ENCODE results near the gene TXLNB.
A peak's percentile ranks its signal among the peaks of the same experiment; 100 is the strongest.
"Not testable (repeated sequence)": the region's sequence is repeated elsewhere in the genome, so short reads cannot be mapped to it uniquely, and the experiment has no call there.

TXLNB gene

DNA sequence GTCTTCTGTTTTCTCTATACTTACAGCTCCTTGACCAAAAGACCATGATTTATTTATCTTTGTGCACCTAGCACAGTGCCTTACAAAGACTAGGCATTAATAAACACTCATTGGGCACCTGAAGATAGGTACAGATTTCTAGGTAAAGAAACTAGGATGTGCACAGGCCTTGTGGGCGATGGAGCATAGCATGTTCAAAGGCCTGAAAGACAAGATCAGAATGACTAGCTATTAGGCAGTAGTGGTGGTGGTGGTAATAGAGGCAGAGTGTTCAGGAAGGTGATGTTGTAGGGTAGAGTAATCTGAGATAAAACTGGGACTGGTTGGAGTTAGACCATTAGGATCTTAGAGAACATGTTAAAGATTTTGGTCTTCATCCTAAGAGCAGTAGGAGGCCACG, 3.9 kb downstream of the TXLNB start:
- Histone ChIP-seq H3K4me1 (ENCODE audit: control insufficient read depth in 1 of 2, insufficient read depth in 2 of 2, low read length in 2 of 2) (peaks cover 7 to 8% of the 10 kb centered on the region in 2 donors), H3K9me3 (ENCODE audit: control insufficient read depth in 1 of 2, low read length in 2 of 2) (no peaks in the 10 kb centered on the region), H3K36me3 (ENCODE audit: control insufficient read depth in 1 of 2, insufficient read depth in 2 of 2, low read length in 2 of 2) (peaks cover 0 to 3% of the 10 kb centered on the region in 2 donors), H3K27me3 (ENCODE audit: low read depth, low read length) (no peaks in the 10 kb centered on the region), H3K4me3 (ENCODE audit: low read depth in 1 of 2, low read length in 2 of 2) (no peak overlapping the region), H3K27ac (ENCODE audit: low read length) (no peak overlapping the region)

- not testable (repeated sequence) for H3K36me3 ChIP-seq (ENCODE audit: control insufficient read depth in 1 of 2, insufficient read depth in 2 of 2, low read length in 2 of 2); H3K27me3 ChIP-seq (ENCODE audit: low read depth, low read length); H3K9me3 ChIP-seq (ENCODE audit: control insufficient read depth in 1 of 2, low read length in 2 of 2); H3K27ac ChIP-seq (ENCODE audit: low read length); H3K4me3 ChIP-seq (ENCODE audit: low read depth in 1 of 2, low read length in 2 of 2); H3K4me1 ChIP-seq (ENCODE audit: control insufficient read depth in 1 of 2, insufficient read depth in 2 of 2, low read length in 2 of 2)
These were observed 5.4 kb downstream of the TXLNB start for GRCh38 chr6:139286438-139286837.

- no peaks in the 10 kb centered on the region for H3K9me3 ChIP-seq (ENCODE audit: control insufficient read depth in 1 of 2, low read length in 2 of 2)
- peaks cover 0 to 3% of the 10 kb centered on the region in 2 donors for H3K36me3 ChIP-seq (ENCODE audit: control insufficient read depth in 1 of 2, insufficient read depth in 2 of 2, low read length in 2 of 2)
- H3K4me1 ChIP-seq (ENCODE audit: control insufficient read depth in 1 of 2, insufficient read depth in 2 of 2, low read length in 2 of 2) = no peaks in the 10 kb centered on the region
- no peak overlapping the region for H3K27ac ChIP-seq (ENCODE audit: low read length)
- H3K27me3 ChIP-seq (ENCODE audit: low read depth, low read length) = no peaks in the 10 kb centered on the region
- H3K4me3 ChIP-seq (ENCODE audit: low read depth in 1 of 2, low read length in 2 of 2) = no peak overlapping the region
These were observed 6.2 kb downstream of the TXLNB start for GRCh38 chr6:139285590-139285989.

DNA sequence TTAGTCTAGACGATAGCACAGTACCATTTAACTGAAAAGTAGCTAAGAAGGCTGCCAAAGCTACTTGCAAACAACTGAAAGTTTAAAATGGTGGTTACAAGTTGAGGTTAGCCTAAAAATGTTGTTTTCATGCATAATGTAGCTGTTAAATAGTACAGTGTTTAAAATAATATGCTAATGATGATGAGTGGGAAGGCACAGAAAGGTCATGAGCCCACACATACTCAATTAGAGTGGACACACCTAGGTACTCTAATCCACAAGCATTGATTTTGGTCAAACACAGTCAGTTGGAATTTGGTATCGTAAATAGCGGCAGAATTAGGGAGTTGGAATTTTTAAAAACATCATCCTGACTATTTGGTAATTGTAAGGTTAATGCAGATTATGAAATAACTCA, 7.0 kb downstream of the TXLNB start:
- Histone ChIP-seq H3K9me3 (ENCODE audit: control insufficient read depth in 1 of 2, low read length in 2 of 2) (no peaks in the 10 kb centered on the region), H3K4me1 (ENCODE audit: control insufficient read depth in 1 of 2, insufficient read depth in 2 of 2, low read length in 2 of 2) (no peaks in the 10 kb centered on the region), H3K4me3 (ENCODE audit: low read depth in 1 of 2, low read length in 2 of 2) (no peak overlapping the region)

GRCh38 chr6:139282684-139283083, 9.1 kb downstream of the TXLNB start:
- no peaks in the 10 kb centered on the region for H3K9me3 ChIP-seq (ENCODE audit: control insufficient read depth in 1 of 2, low read length in 2 of 2)
- no peak overlapping the region for H3K27ac ChIP-seq (ENCODE audit: low read length)
- H3K4me3 ChIP-seq (ENCODE audit: low read depth in 1 of 2, low read length in 2 of 2) = no peak overlapping the region
- H3K27me3 ChIP-seq (ENCODE audit: low read depth, low read length) = no peaks in the 10 kb centered on the region
- H3K4me1 ChIP-seq (ENCODE audit: control insufficient read depth in 1 of 2, insufficient read depth in 2 of 2, low read length in 2 of 2) = peaks cover 0 to under 1% of the 10 kb centered on the region in 2 donors
- H3K36me3 ChIP-seq (ENCODE audit: control insufficient read depth in 1 of 2, insufficient read depth in 2 of 2, low read length in 2 of 2) = no peaks in the 10 kb centered on the region

More for the DNA sequence above, 7.0 kb downstream of the TXLNB start:
- Histone ChIP-seq H3K36me3 (ENCODE audit: control insufficient read depth in 1 of 2, insufficient read depth in 2 of 2, low read length in 2 of 2) (peaks cover 0 to 3% of the 10 kb centered on the region in 2 donors), H3K27me3 (ENCODE audit: low read depth, low read length) (no peaks in the 10 kb centered on the region), H3K27ac (ENCODE audit: low read length) (no peak overlapping the region)

- Histone ChIP-seq H3K27me3 (ENCODE audit: low read depth, low read length) (no peaks in the 10 kb centered on the region), H3K27ac (ENCODE audit: low read length) (no peak overlapping the region), H3K4me3 (ENCODE audit: low read depth in 1 of 2, low read length in 2 of 2) (no peak overlapping the region), H3K9me3 (ENCODE audit: control insufficient read depth in 1 of 2, low read length in 2 of 2) (no peaks in the 10 kb centered on the region), H3K36me3 (ENCODE audit: control insufficient read depth in 1 of 2, insufficient read depth in 2 of 2, low read length in 2 of 2) (no peaks in the 10 kb centered on the region), H3K4me1 (ENCODE audit: control insufficient read depth in 1 of 2, insufficient read depth in 2 of 2, low read length in 2 of 2) (peaks cover 0 to 4% of the 10 kb centered on the region in 2 donors)
These were observed 13.6 kb downstream of the TXLNB start for GRCh38 chr6:139278190-139278589.

DNA sequence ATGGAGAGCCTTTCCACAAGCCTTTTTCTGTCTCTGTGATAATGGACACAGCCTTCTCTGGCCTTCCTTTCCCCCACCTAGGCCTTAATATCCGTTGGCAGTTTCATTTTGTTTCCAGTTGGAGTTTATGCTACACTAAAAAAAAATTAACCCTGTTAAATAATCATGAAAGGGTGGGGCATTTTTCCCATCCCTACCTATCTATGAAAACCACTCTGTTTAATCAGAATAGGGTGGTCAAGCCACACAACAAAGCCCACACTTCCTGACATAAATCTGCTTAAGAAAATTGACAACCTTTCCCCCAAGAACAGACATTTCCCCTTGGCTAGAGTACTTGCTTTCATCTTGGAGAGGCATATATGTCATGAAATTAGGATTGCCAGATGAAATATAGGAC, 14.2 kb downstream of the TXLNB start:
- Histone ChIP-seq H3K36me3 (ENCODE audit: control insufficient read depth in 1 of 2, insufficient read depth in 2 of 2, low read length in 2 of 2) (no peaks in the 10 kb centered on the region), H3K4me1 (ENCODE audit: control insufficient read depth in 1 of 2, insufficient read depth in 2 of 2, low read length in 2 of 2) (peaks cover 0 to 4% of the 10 kb centered on the region in 2 donors), H3K9me3 (ENCODE audit: control insufficient read depth in 1 of 2, low read length in 2 of 2) (no peaks in the 10 kb centered on the region), H3K4me3 (ENCODE audit: low read depth in 1 of 2, low read length in 2 of 2) (no peak overlapping the region), H3K27ac (ENCODE audit: low read length) (peak overlapping the region; percentile 42), H3K27me3 (ENCODE audit: low read depth, low read length) (no peaks in the 10 kb centered on the region)

- peak overlapping the region; percentile 42 for H3K27ac ChIP-seq (ENCODE audit: low read length)
- H3K36me3 ChIP-seq (ENCODE audit: control insufficient read depth in 1 of 2, insufficient read depth in 2 of 2, low read length in 2 of 2) = no peaks in the 10 kb centered on the region
- H3K4me3 ChIP-seq (ENCODE audit: low read depth in 1 of 2, low read length in 2 of 2) = no peak overlapping the region
- no peaks in the 10 kb centered on the region for H3K27me3 ChIP-seq (ENCODE audit: low read depth, low read length)
- peaks cover 0 to 4% of the 10 kb centered on the region in 2 donors for H3K4me1 ChIP-seq (ENCODE audit: control insufficient read depth in 1 of 2, insufficient read depth in 2 of 2, low read length in 2 of 2)
- no peaks in the 10 kb centered on the region for H3K9me3 ChIP-seq (ENCODE audit: control insufficient read depth in 1 of 2, low read length in 2 of 2)
These were observed 14.6 kb downstream of the TXLNB start for GRCh38 chr6:139277161-139277560.

GRCh38 chr6:139275279-139276055, 16.3 kb downstream of the TXLNB start:
- Histone ChIP-seq H3K9me3 (ENCODE audit: control insufficient read depth in 1 of 2, low read length in 2 of 2) (no peaks in the 10 kb centered on the region), H3K27me3 (ENCODE audit: low read depth, low read length) (no peaks in the 10 kb centered on the region), H3K4me1 (ENCODE audit: control insufficient read depth in 1 of 2, insufficient read depth in 2 of 2, low read length in 2 of 2) (peaks cover 0 to 4% of the 10 kb centered on the region in 2 donors), H3K36me3 (ENCODE audit: control insufficient read depth in 1 of 2, insufficient read depth in 2 of 2, low read length in 2 of 2) (no peaks in the 10 kb centered on the region), H3K27ac (ENCODE audit: low read length) (no peak overlapping the region), H3K4me3 (ENCODE audit: low read depth in 1 of 2, low read length in 2 of 2) (no peak overlapping the region)

- Histone ChIP-seq H3K4me3 (ENCODE audit: low read depth in 1 of 2, low read length in 2 of 2) (no peak overlapping the region), H3K4me1 (ENCODE audit: control insufficient read depth in 1 of 2, insufficient read depth in 2 of 2, low read length in 2 of 2) (no peaks in the 10 kb centered on the region), H3K9me3 (ENCODE audit: control insufficient read depth in 1 of 2, low read length in 2 of 2) (no peaks in the 10 kb centered on the region), H3K27ac (ENCODE audit: low read length) (no peak overlapping the region), H3K27me3 (ENCODE audit: low read depth, low read length) (no peaks in the 10 kb centered on the region), H3K36me3 (ENCODE audit: control insufficient read depth in 1 of 2, insufficient read depth in 2 of 2, low read length in 2 of 2) (peaks cover 0 to 3% of the 10 kb centered on the region in 2 donors)
These were observed 20.7 kb downstream of the TXLNB start for GRCh38 chr6:139271056-139271455.

- no peak overlapping the region for H3K27ac ChIP-seq (ENCODE audit: low read length)
- no peak overlapping the region for H3K4me3 ChIP-seq (ENCODE audit: low read depth in 1 of 2, low read length in 2 of 2)
These were observed 21.5 kb downstream of the TXLNB start for GRCh38 chr6:139270249-139270648.

More at GRCh38 chr6:139270249-139270648, 21.5 kb downstream of the TXLNB start:
- no peaks in the 10 kb centered on the region for H3K4me1 ChIP-seq (ENCODE audit: control insufficient read depth in 1 of 2, insufficient read depth in 2 of 2, low read length in 2 of 2)
- H3K9me3 ChIP-seq (ENCODE audit: control insufficient read depth in 1 of 2, low read length in 2 of 2) = no peaks in the 10 kb centered on the region
- H3K27me3 ChIP-seq (ENCODE audit: low read depth, low read length) = no peaks in the 10 kb centered on the region
- H3K36me3 ChIP-seq (ENCODE audit: control insufficient read depth in 1 of 2, insufficient read depth in 2 of 2, low read length in 2 of 2) = peaks cover 0 to 3% of the 10 kb centered on the region in 2 donors

Data from muscle layer of duodenum (tissue), 2 donors.